HEK293T (cell line): ENCODE results near the gene LASP1.

Source experiments
- BHLHE40 ChIP-seq: fragments of 450-650 bp; IDR thresholded peaks from 2 replicates; pipeline ENCODE4 v1.6.1; 2016; ENCODE audit warnings: mild to moderate bottlenecking, moderate library complexity, borderline replicate concordance
- NFRKB ChIP-seq: fragments of 450-650 bp; IDR thresholded peaks from 2 replicates; pipeline ENCODE4 v1.6.1; 2016; ENCODE audit warnings: mild to moderate bottlenecking, moderate library complexity
- TARDBP ChIP-seq: fragments of 450-650 bp; IDR thresholded peaks from 2 replicates; pipeline ENCODE4 v1.6.1; 2016
- ZNF384 ChIP-seq: fragments of 450-650 bp; IDR thresholded peaks from 2 replicates; pipeline ENCODE4 v1.6.1; 2016

- TF ChIP-seq ZNF384 = no peak
- TF ChIP-seq TARDBP = no peak
- TF ChIP-seq NFRKB = no peak
- TF ChIP-seq BHLHE40 = no peak
Measured at GRCh38 chr17:38874505-38875400, 4.9 kb downstream of the LASP1 start.
